ENCODE results near the gene CTLA4.

The CTLA4 gene

GRCh38 chr2:203867561-203868200, at the start of gene CTLA4:
Gene CTLA4, plus strand, starts transcription at chr2:203867771. Its CDS starts 172 bp downstream, at chr2:203867943.
- DNase-seq (ENCODE audit: low spot score in 2 of 2) (no peak), ATAC-seq (ENCODE audit: low read depth) (no peak)
- Mint-ChIP-seq H3K27me3 (peaks cover 5% of the 10 kb centered on the region), H3K4me3 (no peak within 1 kb of the TSS), H3K4me1 (peaks cover 7% of the 10 kb centered on the region), H3K36me3 (no peaks in the 10 kb centered on the region), H3K9me3 (peaks cover 1% of the 10 kb centered on the region), H3K27ac (no peak within 1 kb of the TSS)

GRCh38 chr2:203818656-203819055, 48.9 kb upstream of the CTLA4 start:
- DNase-seq (ENCODE audit: low spot score in 2 of 2): no peak
- Mint-ChIP-seq H3K4me1 (peaks cover 4% of the 10 kb centered on the region), H3K9me3 (no peaks in the 10 kb centered on the region), H3K36me3 (no peaks in the 10 kb centered on the region), H3K4me3 (no peak overlapping the region), H3K27me3 (peaks cover 19% of the 10 kb centered on the region), H3K27ac (no peak overlapping the region)
- ATAC-seq (ENCODE audit: low read depth): no peak

GRCh38 chr2:203819434-203820133, 48.0 kb upstream of the CTLA4 start:
- no peaks in the 10 kb centered on the region for H3K36me3 Mint-ChIP-seq
- ATAC-seq (ENCODE audit: low read depth) (no peak), DNase-seq (ENCODE audit: low spot score in 2 of 2) (no peak)
- H3K4me1 Mint-ChIP-seq: peaks cover 4% of the 10 kb centered on the region
- no peak overlapping the region for H3K27ac Mint-ChIP-seq
- H3K4me3 Mint-ChIP-seq: no peak overlapping the region
- peaks cover 26% of the 10 kb centered on the region for H3K27me3 Mint-ChIP-seq
- peaks cover 2% of the 10 kb centered on the region for H3K9me3 Mint-ChIP-seq

GRCh38 chr2:203820969-203821368, 46.6 kb upstream of the CTLA4 start:
- Mint-ChIP-seq H3K27me3 (peaks cover 27% of the 10 kb centered on the region), H3K4me1 (no peaks in the 10 kb centered on the region), H3K36me3 (no peaks in the 10 kb centered on the region), H3K4me3 (no peak overlapping the region), H3K9me3 (peaks cover 2% of the 10 kb centered on the region), H3K27ac (no peak overlapping the region)
- DNase-seq (ENCODE audit: low spot score in 2 of 2) (no peak), ATAC-seq (ENCODE audit: low read depth) (peak; percentile 61)

GRCh38 chr2:203822240-203822639, 45.3 kb upstream of the CTLA4 start:
- DNase-seq (ENCODE audit: low spot score in 2 of 2) (no peak), ATAC-seq (ENCODE audit: low read depth) (no peak)
- H3K36me3 Mint-ChIP-seq: no peaks in the 10 kb centered on the region
- H3K4me3 Mint-ChIP-seq: no peak overlapping the region
- H3K9me3 Mint-ChIP-seq: peaks cover 2% of the 10 kb centered on the region
- H3K27me3 Mint-ChIP-seq: peaks cover 19% of the 10 kb centered on the region
- H3K27ac Mint-ChIP-seq: no peak overlapping the region
- no peaks in the 10 kb centered on the region for H3K4me1 Mint-ChIP-seq

GRCh38 chr2:203823173-203823572, 44.4 kb upstream of the CTLA4 start:
- no peak for DNase-seq (ENCODE audit: low spot score in 2 of 2)
- peaks cover 18% of the 10 kb centered on the region for H3K27me3 Mint-ChIP-seq

GRCh38 chr2:203824057-203824456, 43.5 kb upstream of the CTLA4 start:
- Mint-ChIP-seq H3K36me3 (no peaks in the 10 kb centered on the region), H3K9me3 (peaks cover 2% of the 10 kb centered on the region), H3K27me3 (peaks cover 18% of the 10 kb centered on the region), H3K4me3 (no peak overlapping the region), H3K4me1 (no peaks in the 10 kb centered on the region), H3K27ac (no peak overlapping the region)
- ATAC-seq (ENCODE audit: low read depth) (no peak), DNase-seq (ENCODE audit: low spot score in 2 of 2) (no peak)

More at GRCh38 chr2:203823173-203823572, 44.4 kb upstream of the CTLA4 start:
- Mint-ChIP-seq H3K4me3 (no peak overlapping the region), H3K27ac (no peak overlapping the region), H3K36me3 (no peaks in the 10 kb centered on the region), H3K9me3 (peaks cover 2% of the 10 kb centered on the region), H3K4me1 (no peaks in the 10 kb centered on the region)
- ATAC-seq (ENCODE audit: low read depth): no peak

- DNase-seq (ENCODE audit: low spot score in 2 of 2) (no peak), ATAC-seq (ENCODE audit: low read depth) (no peak)
- Mint-ChIP-seq H3K9me3 (peaks cover 2% of the 10 kb centered on the region), H3K27ac (no peak overlapping the region), H3K27me3 (peaks cover 15% of the 10 kb centered on the region), H3K4me1 (no peaks in the 10 kb centered on the region), H3K4me3 (no peak overlapping the region), H3K36me3 (no peaks in the 10 kb centered on the region)
Observed at GRCh38 chr2:203824603-203825002, 43.0 kb upstream of the CTLA4 start.

- ATAC-seq (ENCODE audit: low read depth): no peak
- no peaks in the 10 kb centered on the region for H3K4me1 Mint-ChIP-seq
Observed at GRCh38 chr2:203826704-203827103, 40.9 kb upstream of the CTLA4 start.

GRCh38 chr2:203830304-203831055, 37.1 kb upstream of the CTLA4 start:
- Mint-ChIP-seq H3K4me3 (no peak overlapping the region), H3K4me1 (no peaks in the 10 kb centered on the region), H3K36me3 (no peaks in the 10 kb centered on the region), H3K27me3 (peaks cover 18% of the 10 kb centered on the region), H3K9me3 (no peaks in the 10 kb centered on the region), H3K27ac (no peak overlapping the region)
- no peak for DNase-seq (ENCODE audit: low spot score in 2 of 2)
- ATAC-seq (ENCODE audit: low read depth): no peak

More at GRCh38 chr2:203826704-203827103, 40.9 kb upstream of the CTLA4 start:
- Mint-ChIP-seq H3K9me3 (peaks cover 2% of the 10 kb centered on the region), H3K36me3 (no peaks in the 10 kb centered on the region), H3K27ac (no peak overlapping the region), H3K4me3 (no peak overlapping the region), H3K27me3 (peaks cover 19% of the 10 kb centered on the region)
- no peak for DNase-seq (ENCODE audit: low spot score in 2 of 2)

- DNase-seq (ENCODE audit: low spot score in 2 of 2): no peak
- H3K9me3 Mint-ChIP-seq: no peaks in the 10 kb centered on the region
Observed at GRCh38 chr2:203835420-203835819, 32.2 kb upstream of the CTLA4 start.

GRCh38 chr2:203835892-203836800, 31.4 kb upstream of the CTLA4 start:
- no peak for ATAC-seq (ENCODE audit: low read depth)

More at GRCh38 chr2:203835420-203835819, 32.2 kb upstream of the CTLA4 start:
- peaks cover 2% of the 10 kb centered on the region for H3K4me1 Mint-ChIP-seq
- peaks cover 21% of the 10 kb centered on the region for H3K27me3 Mint-ChIP-seq
- no peak for ATAC-seq (ENCODE audit: low read depth)
- no peak overlapping the region for H3K4me3 Mint-ChIP-seq
- H3K27ac Mint-ChIP-seq: no peak overlapping the region
- H3K36me3 Mint-ChIP-seq: no peaks in the 10 kb centered on the region

GRCh38 chr2:203840655-203841205, 26.8 kb upstream of the CTLA4 start:
- no peak overlapping the region for H3K4me3 Mint-ChIP-seq
- H3K27me3 Mint-ChIP-seq: peaks cover 15% of the 10 kb centered on the region
- no peak overlapping the region for H3K27ac Mint-ChIP-seq
- H3K9me3 Mint-ChIP-seq: no peaks in the 10 kb centered on the region
- H3K36me3 Mint-ChIP-seq: no peaks in the 10 kb centered on the region
- no peak for ATAC-seq (ENCODE audit: low read depth)
- DNase-seq (ENCODE audit: low spot score in 2 of 2): no peak
- H3K4me1 Mint-ChIP-seq: peaks cover 3% of the 10 kb centered on the region

More at GRCh38 chr2:203835892-203836800, 31.4 kb upstream of the CTLA4 start:
- Mint-ChIP-seq H3K36me3 (no peaks in the 10 kb centered on the region), H3K27me3 (peaks cover 22% of the 10 kb centered on the region), H3K4me3 (no peak overlapping the region), H3K27ac (no peak overlapping the region), H3K4me1 (peaks cover 3% of the 10 kb centered on the region), H3K9me3 (no peaks in the 10 kb centered on the region)
- DNase-seq (ENCODE audit: low spot score in 2 of 2): no peak
